Kidney (tissue), 14 donors: ENCODE measurements around the gene DEPP1. TPM values are rescaled to one million over a fixed set of nuclear protein-coding genes. Genes with fewer than 3 reads are reported as not detected.

Source experiments
- DNase-seq, 5 donors: peaks; one replicate each; pipeline ENCODE4 v3.0.0-alpha.2; 2013 to 2020
- FAIRE-seq: peaks from 2 replicates; lab custom pipeline; 2012; peaks lifted over from hg19 to GRCh38; lab: Jason Lieb, UNC
- H3K27ac ChIP-seq, 2 donors: one replicate each; pipeline ENCODE4 v1.7.0; 2013; ENCODE audit warnings: low read depth in 2 of 2, low read length in 2 of 2, inconsistent platforms in 1 of 2
- H3K27me3 ChIP-seq: one replicate; pipeline ENCODE4 v1.7.1; 2013; ENCODE audit warnings: low read length, inconsistent platforms; ENCODE audit not compliant: control insufficient read depth, insufficient read depth
- H3K36me3 ChIP-seq, 3 donors: one replicate each; pipeline versions ENCODE4 v1.7.0 to v1.7.1; 2013; ENCODE audit warnings: low read length in 3 of 3, control low read depth in 1 of 3, inconsistent platforms in 1 of 3; ENCODE audit not compliant: insufficient read depth in 3 of 3, control insufficient read depth in 2 of 3
- H3K4me1 ChIP-seq, 3 donors: one replicate each; pipeline versions ENCODE4 v1.7.0 to v1.7.1; 2013; ENCODE audit warnings: low read length in 3 of 3, inconsistent platforms in 1 of 3, low read depth in 1 of 3; ENCODE audit not compliant: control insufficient read depth in 2 of 3, insufficient read depth in 2 of 3
- H3K4me3 ChIP-seq, 3 donors: one replicate each; pipeline versions ENCODE4 v1.7.0 to v1.8.1; 2013; ENCODE audit warnings: low read length in 3 of 3, control low read depth in 1 of 3, inconsistent platforms in 1 of 3
- H3K9ac ChIP-seq, 3 donors: one replicate each; pipeline versions ENCODE4 v1.7.0 to v1.7.1; 2013; ENCODE audit warnings: low read length in 3 of 3, control low read depth in 1 of 3, inconsistent platforms in 1 of 3
- H3K9me3 ChIP-seq, 3 donors: one replicate each; pipeline versions ENCODE4 v1.7.0 to v1.7.1; 2013; ENCODE audit warnings: low read length in 3 of 3, control low read depth in 1 of 3, inconsistent platforms in 1 of 3; ENCODE audit not compliant: control insufficient read depth in 2 of 3, insufficient read depth in 1 of 3
- CTCF ChIP-seq: IDR thresholded peaks from 3 replicates; pipeline ENCODE4 v1.5.1; 2012; ENCODE audit warnings: mild to moderate bottlenecking, moderate library complexity, borderline replicate concordance; ENCODE audit not compliant: insufficient read depth; ENCODE audit errors: extremely low read depth
- intact Hi-C: fragments of 100-400 bp; cut with DNase I; formaldehyde crosslinking; loops from one replicate; pipeline ENCODE4 v1.11.1; 2022
- polyA plus RNA-seq: library from polyadenylated mRNA; stranded (reverse); fragments of 350-450 nt; fragmentation: Illumina TruSeq; extraction: RNeasy Lipid Tissue Mini Kit (QIAGEN cat#74804); gene quantifications from one replicate; pipeline ENCODE4 v1.2.3, GENCODE V29; 2014; ENCODE audit warnings: low read depth, low replicate concordance; ENCODE audit not compliant: insufficient read depth
- total RNA-seq: library from RNA; stranded (reverse); fragmentation: NEBNext Ultra II Directional; extraction: Animal tissue kit (Norgen Biotek cat#: 25700); gene quantifications from one replicate; pipeline ENCODE4 v1.2.1, GENCODE V29; 2021
- donor health status: control.
- donor health status: control.
- donor health status: control.
- donor health status: control.
- donor health status: control.
- donor health status: DM: yes; HTN: yes; CAD: no.
- donor health status: Normal renal cell carcinoma (clear cell type).

The DEPP1 gene
- total and polyA plus RNA-seq, 2 donors from 2014 or later, result 44.4 to 146 TPM

DNA sequence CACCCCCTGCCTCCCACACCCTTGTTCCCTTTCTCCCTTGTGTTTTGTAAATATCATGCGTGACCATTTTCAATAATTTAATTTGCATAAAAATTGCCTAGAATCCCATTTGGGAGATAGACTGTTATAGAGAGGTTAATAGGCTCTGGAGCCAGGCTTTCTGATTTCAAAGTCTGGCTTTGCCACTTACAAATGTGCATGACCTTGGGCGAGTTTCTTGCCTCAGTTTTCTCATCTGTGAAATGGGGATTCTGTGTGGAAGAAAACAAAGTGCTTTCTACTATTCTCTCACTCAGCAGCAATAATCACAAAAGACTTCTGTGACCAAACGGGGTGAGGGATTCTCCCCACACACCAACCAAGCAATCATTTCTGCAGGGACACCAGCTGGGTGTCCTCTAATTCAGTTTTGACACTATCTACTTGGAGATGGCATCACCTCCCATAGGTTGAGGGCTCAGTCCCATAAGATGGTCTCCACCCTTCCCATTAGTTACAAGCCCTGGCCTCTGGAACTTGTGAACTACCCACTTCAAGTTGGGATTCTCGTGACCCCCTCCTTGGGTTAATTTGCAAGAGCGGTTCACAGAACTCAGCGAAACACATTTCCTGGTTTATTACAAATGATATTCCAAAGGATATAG, 18.6 kb upstream of the DEPP1 start:
- no peak for TF ChIP-seq CTCF
- DNase-seq (no peak), FAIRE-seq (no peak)
- no peaks in the 10 kb centered on the region for H3K27me3 ChIP-seq
- peaks cover 0 to 5% (median 2%) of the 10 kb centered on the region in 3 donors for H3K36me3 ChIP-seq
- peak overlapping the region in 1 of 3 donors; percentile 63 for H3K9ac ChIP-seq
- H3K27ac ChIP-seq, result peak overlapping the region; percentile 94
- intact Hi-C loops, result no loop called here
- peaks cover 0 to 40% (median 35%) of the 10 kb centered on the region in 3 donors for H3K4me1 ChIP-seq
- H3K4me3 ChIP-seq, result peak overlapping the region in 1 of 3 donors; percentile 42
- no peaks in the 10 kb centered on the region for H3K9me3 ChIP-seq

DNA sequence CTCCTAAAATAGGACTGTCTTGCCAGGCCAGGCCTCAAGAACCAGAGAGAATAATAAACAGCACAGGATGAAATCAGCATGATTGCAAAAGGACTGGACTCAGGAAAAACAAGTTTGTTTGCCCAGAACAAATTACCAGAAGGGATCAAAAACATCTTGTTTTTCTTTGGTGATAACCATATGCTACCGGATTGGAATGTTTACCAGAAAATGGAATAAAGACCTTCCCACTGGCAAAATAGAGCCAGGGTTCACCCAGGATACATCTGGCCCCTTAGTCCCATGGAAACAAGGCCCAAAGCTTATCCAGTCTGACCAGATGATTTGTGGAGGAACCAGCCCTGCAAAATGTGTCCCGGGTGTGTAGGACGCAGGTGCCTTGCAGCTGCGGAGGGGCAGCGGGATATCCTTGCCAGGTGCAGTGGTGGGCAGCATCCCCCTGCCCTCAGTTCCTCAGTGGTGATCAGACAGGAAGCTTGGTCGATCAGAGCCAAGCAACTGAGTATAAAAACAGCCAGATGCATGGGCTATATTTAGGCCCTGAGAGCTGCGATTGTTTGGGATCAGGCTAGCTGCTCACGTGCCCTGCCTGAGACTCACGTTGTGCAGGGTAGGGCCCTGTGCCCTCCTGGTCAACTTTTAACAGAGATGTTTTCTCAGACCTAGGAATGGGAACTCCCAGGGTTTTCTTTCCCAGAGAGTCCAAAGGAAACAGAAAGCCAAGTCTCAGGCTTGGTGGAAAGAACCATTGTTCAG, 17.5 kb upstream of the DEPP1 start:
- DNase-seq (peak in 3 of 5 donors; percentile 40 to 87 (median 74)), FAIRE-seq (no peak)
- Histone ChIP-seq H3K9me3 (no peaks in the 10 kb centered on the region), H3K9ac (peak overlapping the region in 1 of 3 donors; percentile 63), H3K36me3 (peaks cover 0 to 10% (median 9%) of the 10 kb centered on the region in 3 donors), H3K4me3 (peak overlapping the region in 1 of 3 donors; percentile 42), H3K4me1 (peaks cover 0 to 40% (median 35%) of the 10 kb centered on the region in 3 donors), H3K27me3 (no peaks in the 10 kb centered on the region), H3K27ac (peak overlapping the region; percentile 94)
- no peak for TF ChIP-seq CTCF
- intact Hi-C loops, result no loop called here

GRCh38 chr10:44995581-44995913, 16.9 kb upstream of the DEPP1 start:
- DNase-seq (no peak), FAIRE-seq (no peak)
- Histone ChIP-seq H3K27me3 (no peaks in the 10 kb centered on the region), H3K4me3 (no peak overlapping the region), H3K9ac (no peak overlapping the region), H3K36me3 (peaks cover 0 to 10% (median 9%) of the 10 kb centered on the region in 3 donors), H3K4me1 (peaks cover 0 to 40% (median 35%) of the 10 kb centered on the region in 3 donors), H3K9me3 (no peaks in the 10 kb centered on the region), H3K27ac (peak overlapping the region; percentile 94)
- intact Hi-C loops, result no loop called here
- TF ChIP-seq CTCF, result no peak
